HG02852 (cell line): Measurements from ENCODE around the gene HCN3.
"Not testable (repeated sequence)": the region's sequence is repeated elsewhere in the genome, so short reads cannot be mapped to it uniquely, and the experiment has no call there.

Source experiments
- ATAC-seq: cut with Tn5 transposase; IDR thresholded peaks from one replicate; pipeline ENCODE4 v1.9.1; 2021; ENCODE audit warnings: mild to moderate bottlenecking, moderate library complexity; ENCODE audit not compliant: unreplicated experiment

Gene HCN3

GRCh38 chr1:155282488-155283091 is 5.3 kb downstream of the HCN3 start:
- ATAC-seq = no peak

- ATAC-seq = no peak
Measured at GRCh38 chr1:155284476-155284875, 7.2 kb downstream of the HCN3 start.

GRCh38 chr1:155285063-155285462 is 7.8 kb downstream of the HCN3 start:
- no peak for ATAC-seq

GRCh38 chr1:155285631-155286044 is 8.4 kb downstream of the HCN3 start:
- no peak for ATAC-seq

GRCh38 chr1:155286544-155286943 is 9.3 kb downstream of the HCN3 start:
- ATAC-seq = no peak

GRCh38 chr1:155287987-155288543 is 10.8 kb downstream of the HCN3 start:
- no peak for ATAC-seq

- not testable (repeated sequence) for ATAC-seq
Measured at GRCh38 chr1:155291006-155291405, 13.7 kb downstream of the HCN3 start.

- no peak for ATAC-seq
Measured at GRCh38 chr1:155293086-155293749, 16.0 kb downstream of the HCN3 start.

- ATAC-seq = no peak
Measured at GRCh38 chr1:155294520-155295182, 17.4 kb downstream of the HCN3 start.

- no peak for ATAC-seq
Measured at GRCh38 chr1:155295183-155295941, 18.1 kb downstream of the HCN3 start.

GRCh38 chr1:155295942-155296267 is 18.6 kb downstream of the HCN3 start:
- ATAC-seq = no peak

- ATAC-seq = no peak
Measured at GRCh38 chr1:155296661-155297060, 19.4 kb downstream of the HCN3 start.

- ATAC-seq = no peak
Measured at GRCh38 chr1:155297384-155297783, 20.1 kb downstream of the HCN3 start.

- no peak for ATAC-seq
Measured at GRCh38 chr1:155300024-155300423, 22.8 kb downstream of the HCN3 start.

GRCh38 chr1:155300553-155301329 is 23.5 kb downstream of the HCN3 start:
- ATAC-seq = no peak

- no peak for ATAC-seq
Measured at GRCh38 chr1:155301342-155301841, 24.1 kb downstream of the HCN3 start, which contains the start of gene PKLR. Gene PKLR (minus strand): TSS chr1:155301438. CDS start chr1:155301395, 43 bp downstream.

GRCh38 chr1:155304558-155305063 is 27.3 kb downstream of the HCN3 start:
- ATAC-seq = no peak

GRCh38 chr1:155305881-155306391 is 28.7 kb downstream of the HCN3 start:
- no peak for ATAC-seq

GRCh38 chr1:155307247-155307740 is 30.0 kb downstream of the HCN3 start:
- no peak for ATAC-seq
